ENCODE measurements around the gene CCDC184.

The CCDC184 gene

GRCh38 chr12:48194799-48195201 is 11.4 kb downstream of the CCDC184 start:
- DNase-seq (ENCODE audit: low read depth), result no peak
- no peak for TF ChIP-seq CTCF (IDR thresholded peaks at IDR 0.05; ENCODE audit: control insufficient read depth, insufficient read depth, low read depth, low read length, missing control alignments)
- no peak overlapping the region for H3K4me3 ChIP-seq (ENCODE audit: control insufficient read depth, low read depth, low read length)

- no peak for DNase-seq (ENCODE audit: low read depth)
- peak overlapping the region; percentile 85 for H3K4me3 ChIP-seq (ENCODE audit: control insufficient read depth, low read depth, low read length)
- TF ChIP-seq CTCF (IDR thresholded peaks at IDR 0.05; ENCODE audit: control insufficient read depth, insufficient read depth, low read depth, low read length, missing control alignments), result peak; percentile 39
These were observed 14.1 kb downstream of the CCDC184 start for GRCh38 chr12:48197549-48197970.

GRCh38 chr12:48197971-48198671 is 14.7 kb downstream of the CCDC184 start:
- DNase-seq (ENCODE audit: low read depth), result peak; percentile 65
- H3K4me3 ChIP-seq (ENCODE audit: control insufficient read depth, low read depth, low read length), result peak overlapping the region; percentile 85
- no peak for TF ChIP-seq CTCF (IDR thresholded peaks at IDR 0.05; ENCODE audit: control insufficient read depth, insufficient read depth, low read depth, low read length, missing control alignments)

- no peak for TF ChIP-seq CTCF (IDR thresholded peaks at IDR 0.05; ENCODE audit: control insufficient read depth, insufficient read depth, low read depth, low read length, missing control alignments)
- DNase-seq (ENCODE audit: low read depth), result no peak
- H3K4me3 ChIP-seq (ENCODE audit: control insufficient read depth, low read depth, low read length), result peak overlapping the region; percentile 85
These were observed 15.2 kb downstream of the CCDC184 start for GRCh38 chr12:48198672-48198971.

- peak overlapping the region; percentile 85 for H3K4me3 ChIP-seq (ENCODE audit: control insufficient read depth, low read depth, low read length)
- TF ChIP-seq CTCF (IDR thresholded peaks at IDR 0.05; ENCODE audit: control insufficient read depth, insufficient read depth, low read depth, low read length, missing control alignments), result no peak
- no peak for DNase-seq (ENCODE audit: low read depth)
These were observed 15.5 kb downstream of the CCDC184 start for GRCh38 chr12:48198985-48199384.

GRCh38 chr12:48199774-48200221 is 16.4 kb downstream of the CCDC184 start:
- H3K4me3 ChIP-seq (ENCODE audit: control insufficient read depth, low read depth, low read length), result no peak overlapping the region
- TF ChIP-seq CTCF (IDR thresholded peaks at IDR 0.05; ENCODE audit: control insufficient read depth, insufficient read depth, low read depth, low read length, missing control alignments), result no peak
- DNase-seq (ENCODE audit: low read depth), result no peak

Measured in AG09309 (cell line).